H1 (cell line): ENCODE measurements around the gene CRYGB. TPM values are rescaled to one million over a fixed set of nuclear protein-coding genes. Genes with fewer than 3 reads are reported as not detected.
A peak's percentile ranks its signal among the peaks of the same experiment; 100 is the strongest.

Source experiments
- CTCF ChIA-PET: fragments of 300-600 bp; sonication (Branson Sonifier 250); formaldehyde crosslinking; loops from one replicate; lab custom pipeline; 2021; ENCODE audit not compliant: partially characterized antibody; lab: Charles Lee
- POLR2A ChIA-PET: fragments of 300-600 bp; sonication (Branson Sonifier 250); formaldehyde crosslinking; loops from one replicate; lab custom pipeline; 2021; ENCODE audit warnings: inconsistent platforms; ENCODE audit not compliant: partially characterized antibody; lab: Charles Lee
- DNase-seq, 2 experiments: peaks; one replicate each; pipeline versions ENCODE4 v3.0.0 to v3.0.0-alpha.2; 2010 to 2022; ENCODE audit warnings: low spot score in 2 of 2, low read depth in 1 of 2, mixed read lengths in 1 of 2
- FAIRE-seq: peaks from 2 replicates; lab custom pipeline; 2011; peaks lifted over from hg19 to GRCh38; lab: Jason Lieb, UNC
- H2AFZ ChIP-seq: 2 replicates; pipeline ENCODE4 v1.8.1; 2012; ENCODE audit warnings: low read length, inconsistent platforms
- H2AK5ac ChIP-seq: 2 replicates; pipeline ENCODE4 v1.6.1; 2013; ENCODE audit warnings: low read depth, low read length
- H2BK120ac ChIP-seq: replicated peaks from 2 replicates; pipeline ENCODE3; 2013; ENCODE audit warnings: low read depth, low read length, inconsistent platforms
- H2BK12ac ChIP-seq: 2 replicates; pipeline ENCODE4 v1.6.1; 2013; ENCODE audit warnings: low read depth, low read length
- H2BK15ac ChIP-seq: 2 replicates; pipeline ENCODE4 v1.6.1; 2013; ENCODE audit warnings: low read length
- H2BK20ac ChIP-seq: 2 replicates; pipeline ENCODE4 v1.6.1; 2013; ENCODE audit warnings: low read length
- H2BK5ac ChIP-seq: 2 replicates; pipeline ENCODE4 v1.6.1; 2013; ENCODE audit warnings: low read depth, low read length
- H3K14ac ChIP-seq: 2 replicates; pipeline ENCODE4 v1.6.1; 2013; ENCODE audit warnings: inconsistent platforms; ENCODE audit not compliant: insufficient read length
- H3K18ac ChIP-seq: 2 replicates; pipeline ENCODE4 v1.6.1; 2013; ENCODE audit warnings: low read length; ENCODE audit errors: extremely low read depth
- H3K23ac ChIP-seq: 2 replicates; pipeline ENCODE4 v1.6.1; 2013; ENCODE audit warnings: inconsistent platforms; ENCODE audit not compliant: insufficient read length
- H3K23me2 ChIP-seq: 2 replicates; pipeline ENCODE4 v1.6.1; 2013; ENCODE audit warnings: low read depth, low read length
- H3K27ac ChIP-seq: 2 replicates; pipeline ENCODE4 v1.6.1; 2011; ENCODE audit warnings: low read depth, low read length, inconsistent platforms
- H3K27me3 ChIP-seq, 4 experiments: replicated peaks in 1 of 4; 1 replicate in 1 of 4; 2 replicates in 3 of 4; pipeline versions ENCODE4 v1.6.1 to v1.8.1; 2011 to 2013; ENCODE audit warnings: low read length in 3 of 4, mild to moderate bottlenecking in 3 of 4, inconsistent platforms in 2 of 4, mixed read lengths in 2 of 4, moderate library complexity in 1 of 4; ENCODE audit not compliant: control insufficient read depth in 3 of 4, insufficient read depth in 3 of 4; ENCODE audit errors: extremely low read depth in 1 of 4
- H3K36me3 ChIP-seq, 4 experiments: 2 replicates each; pipeline versions ENCODE4 v1.6.1 to v1.8.1; 2011 to 2013; ENCODE audit warnings: mild to moderate bottlenecking in 4 of 4, low read length in 3 of 4, moderate library complexity in 2 of 4, control low read depth in 1 of 4, inconsistent platforms in 1 of 4; ENCODE audit not compliant: insufficient read depth in 4 of 4, control insufficient read depth in 2 of 4
- H3K4ac ChIP-seq: replicated peaks from 2 replicates; pipeline ENCODE3; 2013; ENCODE audit warnings: low read length, low read depth, mixed read lengths, inconsistent platforms; ENCODE audit not compliant: insufficient read length
- H3K4me1 ChIP-seq, 4 experiments: replicated peaks in 1 of 4; 1 replicate in 1 of 4; 2 replicates in 3 of 4; pipeline versions ENCODE4 v1.6.1 to v1.8.1; 2011 to 2013; ENCODE audit warnings: low read length in 3 of 4, inconsistent platforms in 2 of 4, mixed read lengths in 1 of 4; ENCODE audit not compliant: insufficient read depth in 4 of 4, control insufficient read depth in 3 of 4
- H3K4me2 ChIP-seq, 2 experiments: 2 replicates each; pipeline versions ENCODE4 v1.6.1 to v1.8.1; 2011 to 2013; ENCODE audit warnings: low read depth in 2 of 2, low read length in 2 of 2, control low read depth in 1 of 2, inconsistent platforms in 1 of 2, mild to moderate bottlenecking in 1 of 2; ENCODE audit not compliant: insufficient read depth in 1 of 2
- H3K4me3 ChIP-seq, 4 experiments: fragments of 200-600, 300-600 bp in 1 of 4; sonication (generic), shearing (Covaris generic), sonication (Bioruptor Twin) in 1 of 4; 2 replicates each; pipeline versions ENCODE4 v1.5.1 to v1.8.1; 2011 to 2016; ENCODE audit warnings: low read length in 4 of 4, low read depth in 3 of 4, control low read depth in 2 of 4, inconsistent platforms in 2 of 4, mild to moderate bottlenecking in 2 of 4, mixed read lengths in 1 of 4, moderate library complexity in 1 of 4; ENCODE audit not compliant: insufficient read depth in 2 of 4; ENCODE audit errors: extremely low read depth in 1 of 4
- H3K56ac ChIP-seq: replicated peaks from 2 replicates; pipeline ENCODE3; 2013; ENCODE audit warnings: low read depth, mild to moderate bottlenecking, mixed read lengths, low read length, inconsistent platforms; ENCODE audit not compliant: insufficient read length
- H3K79me1 ChIP-seq: 2 replicates; pipeline ENCODE4 v1.6.1; 2013; ENCODE audit warnings: low read depth, low read length, control low read depth
- H3K79me2 ChIP-seq, 2 experiments: 2 replicates each; pipeline versions ENCODE4 v1.6.1 to v1.8.1; 2012 to 2013; ENCODE audit warnings: low read length in 2 of 2, mild to moderate bottlenecking in 2 of 2, inconsistent platforms in 1 of 2; ENCODE audit not compliant: insufficient read depth in 2 of 2, control insufficient read depth in 1 of 2
- H3K9ac ChIP-seq, 4 experiments: replicated peaks in 1 of 4; 1 replicate in 1 of 4; 2 replicates in 3 of 4; pipeline versions ENCODE4 v1.6.1 to v1.8.1; 2011 to 2013; ENCODE audit warnings: low read depth in 3 of 4, low read length in 3 of 4, control low read depth in 2 of 4, mild to moderate bottlenecking in 2 of 4, moderate library complexity in 2 of 4, inconsistent platforms in 1 of 4; ENCODE audit errors: extremely low read depth in 1 of 4
- H3K9me3 ChIP-seq, 2 experiments: 2 replicates each; pipeline versions ENCODE4 v1.6.1 to v1.8.1; 2012 to 2013; ENCODE audit warnings: mild to moderate bottlenecking in 2 of 2, moderate library complexity in 2 of 2, control low read depth in 1 of 2, inconsistent platforms in 1 of 2, low read depth in 1 of 2, low read length in 1 of 2, mixed read lengths in 1 of 2; ENCODE audit not compliant: insufficient read depth in 2 of 2
- H4K20me1 ChIP-seq, 2 experiments: replicated peaks in 1 of 2; 2 replicates each; pipeline versions ENCODE3 to v1.8.1; 2011 to 2013; ENCODE audit warnings: inconsistent platforms in 2 of 2, low read length in 2 of 2, mild to moderate bottlenecking in 1 of 2; ENCODE audit not compliant: insufficient read depth in 2 of 2, control insufficient read depth in 1 of 2
- H4K5ac ChIP-seq: 2 replicates; pipeline ENCODE4 v1.6.1; 2013; ENCODE audit warnings: low read length, low read depth, mixed read lengths, inconsistent platforms; ENCODE audit not compliant: insufficient read length
- H4K8ac ChIP-seq: 2 replicates; pipeline ENCODE4 v1.8.0; 2013; ENCODE audit warnings: mild to moderate bottlenecking, moderate library complexity, low read length, inconsistent platforms; ENCODE audit not compliant: insufficient read depth; ENCODE audit errors: extremely low read depth
- H4K91ac ChIP-seq: replicated peaks from 2 replicates; pipeline ENCODE3; 2013; ENCODE audit warnings: low read length, mixed read lengths, inconsistent platforms; ENCODE audit not compliant: insufficient read length
- ATF3 ChIP-seq: IDR thresholded peaks from 2 replicates; pipeline ENCODE4 v1.6.1; 2011; ENCODE audit warnings: low read depth, mild to moderate bottlenecking, low read length; ENCODE audit not compliant: insufficient read depth
- CHD2 ChIP-seq: IDR thresholded peaks from 2 replicates; pipeline ENCODE4 v1.6.1; 2012; ENCODE audit warnings: low read length, improper control_type of control experiment
- EP300 ChIP-seq, 2 experiments: IDR thresholded peaks; 1 replicate in 1 of 2; 2 replicates in 1 of 2; pipeline ENCODE4 v1.6.1; 2011 to 2012; ENCODE audit warnings: low read depth in 2 of 2, low read length in 2 of 2, mild to moderate bottlenecking in 2 of 2, borderline replicate concordance in 1 of 2, inconsistent platforms in 1 of 2, moderate library complexity in 1 of 2
- EZH2 ChIP-seq: fragments of 200-600 bp; sonication (generic); IDR thresholded peaks from 2 replicates; pipeline ENCODE4 v1.7.1; 2012; ENCODE audit warnings: low read depth, mild to moderate bottlenecking, moderate library complexity, low read length, inconsistent platforms; ENCODE audit not compliant: severe bottlenecking
- KDM1A ChIP-seq: fragments of 200-600, 300-600 bp; sonication (generic); IDR thresholded peaks from 2 replicates; pipeline ENCODE4 v1.7.1; 2016; ENCODE audit warnings: mild to moderate bottlenecking, low read length, borderline replicate concordance
- KDM5A ChIP-seq: fragments of 200-600 bp; IDR thresholded peaks from 2 replicates; pipeline ENCODE4 v1.7.1; 2012; ENCODE audit warnings: mild to moderate bottlenecking, low read length, inconsistent platforms, mixed read lengths
- MAFK ChIP-seq: IDR thresholded peaks from 2 replicates; pipeline ENCODE4 v1.6.1; 2012; ENCODE audit warnings: low read depth, mild to moderate bottlenecking, improper control_type of control experiment, low read length
- NRF1 ChIP-seq: IDR thresholded peaks from 2 replicates; pipeline ENCODE4 v1.6.1; 2011; ENCODE audit warnings: mild to moderate bottlenecking, low read depth, low read length, improper control_type of control experiment
- POLR2AphosphoS5 ChIP-seq: IDR thresholded peaks from 2 replicates; pipeline ENCODE4 v1.6.1; 2011; ENCODE audit warnings: low read depth, low read length
- RBBP5 ChIP-seq: IDR thresholded peaks from 2 replicates; pipeline ENCODE4 v1.7.1; 2012; ENCODE audit warnings: low read depth, mild to moderate bottlenecking, inconsistent platforms, low read length, moderate library complexity, borderline replicate concordance
- TAF7 ChIP-seq: optimal IDR thresholded peaks from 2 replicates; pipeline ENCODE3; 2011; ENCODE audit warnings: low read depth, mild to moderate bottlenecking, inconsistent platforms, low read length, moderate library complexity, borderline replicate concordance
- WGBS, 2 experiments: shearing (Covaris generic) in 1 of 2; methylation state at CpG; one replicate each; pipeline versions ENCODE4 v1.1.6 to v1.1.7; 2013 to 2015; ENCODE audit warnings: low lambda C conversion rate in 2 of 2, mixed read lengths in 2 of 2, inconsistent platforms in 1 of 2, low coverage in 1 of 2, missing lambda C conversion rate in 1 of 2; ENCODE audit not compliant: insufficient replicate concordance in 2 of 2, insufficient coverage in 1 of 2, insufficient read length in 1 of 2; ENCODE audit errors: extremely low coverage in 1 of 2, missing lambda C conversion rate in 1 of 2; 5-methylcytosine and 5-hydroxymethylcytosine counted together
- polyA plus RNA-seq, 7 experiments: library from polyadenylated mRNA; depleted of rRNA in 3 of 7; stranded (reverse) in 5 of 7; unstranded in 2 of 7; fragments of >200 nt in 5 of 7; fragments of 200-250 nt in 2 of 7; gene quantifications; 1 replicate in 5 of 7; 2 replicates in 1 of 7; 4 replicates in 1 of 7; pipeline versions ENCODE4 v1.2.1 to v1.2.3, GENCODE V29; 2011 to 2013; ENCODE audit warnings: missing spikeins in 2 of 7, mixed read lengths in 2 of 7
- total RNA-seq: library from RNA; stranded (reverse); fragmentation: NEBNext Ultra II Directional; extraction: Animal tissue kit (Norgen Biotek cat#: 25700); gene quantifications from 2 replicates; pipeline ENCODE4 v1.2.1, GENCODE V29; 2021

The CRYGB gene
- total and polyA plus RNA-seq, 2 of the 8 experiments (the other 6 are each of a cell fraction or from before 2014, with no cell fraction given), result 0.38 TPM; not detected in 1

- H3K79me1 ChIP-seq, result no peaks in the 10 kb centered on the region
- DNase-seq (no peak), FAIRE-seq (no peak)
- H3K27ac ChIP-seq, result no peak overlapping the region
- no peak overlapping the region for H3K4me2 ChIP-seq
- no peaks in the 10 kb centered on the region for H3K79me2 ChIP-seq
- 74% methylated on average over 8 of the region's 8 CpGs; no CpG with 5 or more reads in 1 of the 2 experiments for WGBS, 2 experiments
- H3K14ac ChIP-seq, result no peak overlapping the region
- ChIA-PET POLR2A (interaction anchor here (0.5 kb wide), 1 partner anchor 41 kb away, joined by 3 read pairs; no protein-coding TSS in a partner anchor), CTCF (interaction anchor here (0.9 to 1.4 kb wide), 3 partner anchors 9 to 31 kb away, joined by 3 read pairs; no protein-coding TSS in a partner anchor)
- no peaks in the 10 kb centered on the region for H4K20me1 ChIP-seq
- H2BK20ac ChIP-seq, result no peak overlapping the region
- H2AK5ac ChIP-seq, result no peak overlapping the region
- no peak overlapping the region for H4K91ac ChIP-seq
- no peak overlapping the region for H4K5ac ChIP-seq
- no peaks in the 10 kb centered on the region; a peak in 1 of 4 replicates for H3K9me3 ChIP-seq
- H3K4me1 ChIP-seq, result no peaks in the 10 kb centered on the region
- H2BK12ac ChIP-seq, result 0 out of 2 replicates have a peak overlapping the region, but pooled peaks have one; percentile 18
- H2BK5ac ChIP-seq, result no peak overlapping the region
- no peaks in the 10 kb centered on the region for H3K23me2 ChIP-seq
- H3K4ac ChIP-seq, result no peak overlapping the region
- H3K27me3 ChIP-seq, result no peaks in the 10 kb centered on the region
- H3K4me3 ChIP-seq, result no peak overlapping the region
- no peak overlapping the region for H3K56ac ChIP-seq
- no peak overlapping the region for H3K9ac ChIP-seq
- H2BK15ac ChIP-seq, result no peak overlapping the region
- H3K18ac ChIP-seq, result no peak overlapping the region
- no peak overlapping the region for H2AFZ ChIP-seq
- H3K23ac ChIP-seq, result no peak overlapping the region
- no peaks in the 10 kb centered on the region for H3K36me3 ChIP-seq
- no peak overlapping the region for H4K8ac ChIP-seq
- no peak overlapping the region for H2BK120ac ChIP-seq
- TF ChIP-seq RBBP5 (no peak), KDM5A (no peak), TAF7 (no peak), ATF3 (no peak), KDM1A (no peak), MAFK (no peak), EZH2 (no peak), EP300 (IDR thresholded peaks at IDR 0.05; ENCODE audit: borderline replicate concordance in 1 of 2, low read depth in 2 of 2, low read length in 2 of 2) (no peak), POLR2AphosphoS5 (no peak), NRF1 (no peak), CHD2 (no peak)
Observed at GRCh38 chr2:208134928-208135586, 10.9 kb downstream of the CRYGB start.
